Measurements from ENCODE around the gene CD8B2.
"Not testable (repeated sequence)": the region's sequence is repeated elsewhere in the genome, so short reads cannot be mapped to it uniquely, and the experiment has no call there.

The CD8B2 gene

DNA sequence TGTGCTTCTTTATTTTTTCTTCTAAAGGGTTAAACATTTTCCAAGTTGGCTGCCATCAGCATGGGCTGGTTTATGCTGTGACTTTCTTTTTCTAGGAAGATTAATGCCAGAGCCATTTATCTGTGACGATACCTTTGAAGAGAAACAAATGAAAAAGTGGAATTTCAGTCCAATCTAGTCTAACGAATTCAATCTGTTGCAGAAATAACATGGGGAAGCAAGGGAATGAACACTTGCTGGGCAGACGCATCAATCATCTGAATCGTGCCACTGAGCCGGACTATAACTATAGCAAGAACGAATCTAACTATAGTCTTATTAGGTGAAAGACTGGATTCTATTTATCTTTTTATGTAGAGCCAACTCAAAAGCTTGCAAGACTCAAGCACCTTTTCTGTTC, 66.2 kb downstream of the CD8B2 start:
- no peak for DNase-seq

DNA sequence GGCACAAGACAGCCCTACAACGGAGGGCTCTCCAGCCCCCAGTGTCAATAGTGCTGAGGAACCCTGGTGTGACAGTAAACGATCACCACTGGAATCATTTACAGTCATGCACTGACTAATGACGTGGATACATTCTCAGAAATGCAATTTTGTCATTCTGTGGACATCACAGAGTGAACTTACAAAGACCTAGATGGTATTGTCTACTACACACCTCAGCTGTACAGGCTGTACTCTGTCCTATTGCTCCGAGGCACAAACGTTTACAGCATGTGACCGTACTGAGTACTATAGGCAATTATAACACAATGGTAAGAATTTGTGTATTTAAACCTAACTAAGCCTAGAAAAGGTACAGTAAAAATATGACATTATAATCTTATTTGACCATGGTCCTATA, 67.2 kb downstream of the CD8B2 start:
- no peak for DNase-seq

DNA sequence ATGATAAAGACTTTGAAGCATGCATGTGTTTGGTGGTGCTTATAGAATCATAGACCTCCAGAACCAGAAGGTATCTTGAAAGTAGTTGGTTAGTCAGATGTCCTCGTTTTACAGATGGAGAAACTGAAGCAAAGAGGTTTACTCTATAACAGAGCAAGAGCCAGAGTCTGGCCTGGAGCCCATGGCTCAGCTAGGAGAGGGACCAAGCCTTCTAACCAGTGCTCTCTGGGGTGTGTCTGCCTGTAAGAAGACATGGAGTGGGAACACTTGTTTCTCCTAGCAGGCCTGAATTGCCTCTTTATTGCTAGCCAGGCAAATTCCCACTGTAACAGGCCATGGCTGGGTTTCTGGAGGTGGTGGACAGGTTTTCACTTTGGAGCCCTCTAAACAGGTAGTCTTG, 67.9 kb downstream of the CD8B2 start:
- no peak for DNase-seq

DNA sequence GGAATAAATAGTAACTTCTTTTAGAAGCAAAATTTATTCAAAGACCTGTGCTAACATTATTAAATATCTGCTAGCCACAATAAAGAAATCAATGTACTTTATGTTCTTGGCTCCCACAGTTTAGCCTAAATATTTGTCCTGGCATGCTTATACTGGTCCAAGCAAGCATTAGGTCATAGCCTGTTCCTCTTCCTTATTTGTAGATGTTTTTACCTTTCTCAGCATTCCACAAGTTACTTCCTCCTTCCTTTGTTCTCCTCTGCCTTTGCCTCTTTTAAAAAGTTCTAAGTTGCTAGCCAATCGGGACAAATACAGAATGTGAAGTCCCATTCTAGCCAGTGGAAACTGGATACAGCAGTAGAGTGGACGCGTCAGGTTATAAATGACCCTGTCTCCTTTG, 72.6 kb downstream of the CD8B2 start:
- not testable (repeated sequence) for DNase-seq

DNA sequence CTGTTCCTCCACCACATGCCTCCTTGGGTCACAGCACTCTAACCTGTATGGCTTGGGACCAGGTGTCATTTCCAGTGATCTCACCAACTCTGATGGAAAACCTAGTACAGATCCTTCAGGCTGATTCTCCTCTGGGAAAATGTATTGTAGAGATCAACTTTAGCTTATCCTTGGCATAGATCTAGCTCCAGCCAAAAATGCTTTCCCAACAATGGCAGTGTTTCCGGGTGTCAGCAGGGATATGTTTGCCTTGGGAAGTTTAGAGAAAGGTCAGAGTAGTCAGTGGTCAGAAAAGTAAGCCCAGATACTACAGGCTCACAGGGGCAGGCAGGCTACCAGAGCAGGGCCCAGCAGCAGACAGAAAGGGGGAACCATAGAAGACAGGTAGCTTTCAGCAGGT, 73.6 kb downstream of the CD8B2 start:
- no peak for DNase-seq

DNA sequence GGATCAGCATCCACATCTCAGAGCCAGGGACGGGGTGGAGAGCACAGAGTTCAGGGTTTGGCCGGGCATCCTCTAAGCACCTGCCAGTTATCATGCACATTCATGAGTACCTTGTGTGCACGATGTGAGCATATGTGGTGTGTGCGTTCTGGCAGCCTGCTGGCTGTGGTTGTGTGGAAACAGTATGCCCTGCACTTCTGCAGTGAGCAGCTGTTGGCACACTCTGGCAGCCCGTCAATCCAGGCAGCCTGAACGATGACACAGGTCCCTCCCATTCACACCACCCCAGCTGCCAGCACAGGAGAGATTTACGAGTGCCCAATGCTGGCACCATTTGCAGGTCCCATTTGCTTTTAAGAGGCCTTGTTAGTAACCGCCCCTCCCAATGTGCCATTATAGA, 74.2 kb downstream of the CD8B2 start:
- no peak for DNase-seq

DNA sequence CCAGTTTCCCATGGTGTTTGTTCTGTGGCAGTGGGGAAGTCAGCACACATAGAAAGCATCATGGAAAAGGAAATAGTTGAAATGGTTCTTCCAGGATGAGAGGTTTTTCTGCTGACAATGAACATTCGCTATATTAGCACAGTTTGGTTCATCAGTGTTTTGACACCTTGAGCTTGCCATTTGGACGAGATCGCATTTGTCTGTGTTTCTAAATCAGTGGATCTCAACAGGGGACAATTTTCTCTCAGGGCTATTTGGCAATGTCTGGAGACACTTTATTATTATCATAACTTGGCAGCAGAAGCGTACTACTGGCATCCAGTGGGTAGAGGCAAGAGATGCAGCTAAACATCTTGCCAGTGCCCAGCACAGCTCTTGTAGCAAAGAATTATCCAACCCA, 74.6 kb downstream of the CD8B2 start:
- DNase-seq, result no peak

DNA sequence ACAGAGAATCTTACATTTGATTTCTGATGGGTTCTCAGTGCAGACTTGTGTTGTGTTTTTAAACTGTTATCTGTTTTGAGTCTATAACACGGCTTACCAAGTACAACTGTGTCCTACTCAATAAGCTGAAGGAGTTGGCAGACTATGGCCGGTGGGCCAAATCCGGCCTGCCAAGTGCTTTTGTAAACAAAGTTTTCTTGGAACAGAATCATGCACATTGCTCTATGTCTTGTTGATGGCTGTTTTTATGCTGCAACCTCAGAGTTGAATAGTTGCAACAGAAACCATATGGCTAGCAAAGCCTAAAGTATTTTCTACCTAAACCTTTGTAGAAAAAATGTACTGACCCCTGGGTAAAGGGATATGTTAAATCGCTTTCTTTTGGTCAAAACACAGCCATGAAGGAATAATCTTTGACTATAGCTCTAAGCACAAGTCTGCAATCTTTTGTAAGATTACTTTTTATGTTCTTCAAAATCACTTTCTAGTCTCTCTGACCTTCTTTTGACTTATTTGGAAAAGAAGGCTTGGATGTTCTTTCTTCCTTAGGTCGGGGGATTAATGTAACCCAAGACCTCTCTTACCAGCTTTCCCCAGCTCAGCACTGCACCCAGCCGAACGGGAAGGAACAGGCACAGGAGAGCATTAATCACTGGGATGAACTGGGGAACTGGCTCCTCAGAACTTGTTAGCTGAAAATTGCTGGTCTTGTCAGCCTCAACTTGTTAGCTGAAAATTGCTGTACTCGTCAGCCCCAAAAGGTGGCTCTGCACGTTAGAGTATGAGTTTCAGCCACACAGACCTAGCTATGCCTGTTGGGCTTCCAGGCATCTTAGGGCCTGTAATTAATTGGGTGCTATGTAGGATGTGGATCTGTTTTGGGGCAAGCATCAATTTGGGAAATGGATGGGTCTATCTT, 75.4 kb downstream of the CD8B2 start:
- no peak for DNase-seq

DNA sequence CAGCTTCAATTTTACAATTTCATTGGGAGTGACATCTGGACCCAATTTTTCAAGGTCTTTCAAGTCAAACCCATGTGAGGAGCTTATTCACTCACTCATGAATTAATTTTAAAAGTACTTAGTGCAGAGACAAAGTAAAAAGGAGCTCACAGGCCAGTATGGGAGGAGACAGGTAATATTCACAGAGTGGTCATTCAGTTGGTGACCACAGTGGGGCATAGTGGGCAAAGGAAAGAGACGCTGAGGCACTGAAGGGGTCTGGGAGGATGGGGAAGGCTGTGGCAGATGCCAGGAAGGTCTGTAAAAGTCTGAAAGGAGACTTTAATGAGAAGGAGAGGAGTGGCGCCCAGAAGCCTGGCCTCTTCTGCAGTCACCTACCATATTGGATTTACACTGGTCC, 76.0 kb downstream of the CD8B2 start:
- no peak for DNase-seq

DNA sequence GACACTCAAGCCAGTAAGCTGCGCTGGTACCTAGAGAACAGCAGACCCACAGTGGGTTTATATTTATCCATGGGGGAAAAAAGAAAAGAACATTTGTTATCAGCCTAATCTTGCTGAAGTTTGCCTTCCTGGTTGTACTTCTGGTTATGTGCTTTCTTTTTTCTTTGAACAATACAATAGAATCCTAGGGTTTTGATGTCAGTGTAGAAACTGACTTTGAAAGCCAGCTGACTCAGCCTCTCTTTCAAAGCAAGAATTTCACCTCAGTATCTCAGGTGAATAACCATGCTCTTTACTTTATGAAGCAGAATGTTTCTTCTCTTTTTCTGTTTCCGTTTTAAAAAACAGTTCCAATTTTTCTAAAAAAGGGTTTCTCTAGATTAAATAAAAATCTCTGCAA, 78.4 kb downstream of the CD8B2 start:
- no peak for DNase-seq

DNA sequence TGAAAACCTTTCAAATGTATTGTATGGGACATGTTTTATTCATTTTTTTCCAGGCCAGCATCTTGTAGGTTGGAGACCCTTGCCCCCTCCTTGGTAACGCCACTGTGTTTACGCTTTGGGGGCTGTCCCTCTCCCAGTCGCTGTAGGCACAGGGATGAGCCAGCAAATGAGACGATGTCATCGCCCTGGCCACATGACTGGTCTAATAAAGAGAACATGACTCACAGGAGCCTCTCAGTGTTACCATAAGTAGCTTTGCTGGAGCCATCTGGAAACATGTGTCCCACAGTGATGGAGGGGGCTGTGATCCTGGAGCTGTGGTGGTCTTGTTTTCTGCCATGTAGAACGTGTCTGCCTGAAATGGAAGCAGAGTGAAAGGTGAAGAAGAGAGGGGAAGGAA, 78.9 kb downstream of the CD8B2 start:
- no peak for DNase-seq

DNA sequence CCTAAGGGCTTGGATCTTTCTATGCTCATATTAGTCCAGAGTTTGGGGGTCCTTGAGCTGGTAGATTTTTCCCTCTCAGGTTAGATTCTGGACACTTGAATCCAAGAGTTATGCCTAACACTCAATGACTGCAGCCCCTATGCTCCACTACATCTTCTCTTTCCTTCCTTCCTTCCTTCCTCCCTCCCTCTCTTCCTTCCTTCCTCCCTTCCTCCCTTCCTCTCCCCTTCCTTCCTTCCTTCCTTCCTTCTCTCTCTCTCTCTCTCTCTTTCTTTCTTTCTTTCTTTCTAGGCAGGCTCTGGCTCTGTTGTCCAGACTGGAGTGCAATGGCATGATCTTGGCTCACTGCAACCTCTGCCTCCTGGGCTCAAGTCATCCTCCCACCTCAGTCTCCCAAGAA, 79.3 kb downstream of the CD8B2 start:
- DNase-seq, result not testable (repeated sequence)

DNA sequence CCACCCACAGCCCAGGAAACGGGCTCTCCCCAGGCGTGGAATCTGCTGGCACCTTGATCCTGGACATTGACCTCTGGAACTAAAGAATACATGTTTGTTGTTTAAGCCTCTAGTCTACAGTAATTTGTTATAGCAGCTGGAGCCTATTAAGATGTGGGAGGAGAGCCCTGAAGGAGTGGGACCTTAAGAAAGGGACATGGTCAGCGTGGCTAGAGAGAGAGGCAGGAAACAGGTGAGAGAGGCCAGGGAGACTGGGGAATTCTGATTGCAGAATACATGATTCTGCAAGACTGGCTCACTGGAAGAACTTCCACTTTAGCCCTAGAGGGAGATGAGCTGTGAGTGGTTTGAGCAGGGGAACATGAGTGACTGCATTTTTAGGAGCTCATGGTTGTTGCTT, 83.2 kb downstream of the CD8B2 start:
- no peak for DNase-seq
